ENCODE results near the gene ZNF74.
A peak's percentile ranks its signal among the peaks of the same experiment; 100 is the strongest.

Gene ZNF74

GRCh38 chr22:20422271-20423007, 28.5 kb downstream of the ZNF74 start:
- peak; percentile 75 for DNase-seq

DNA sequence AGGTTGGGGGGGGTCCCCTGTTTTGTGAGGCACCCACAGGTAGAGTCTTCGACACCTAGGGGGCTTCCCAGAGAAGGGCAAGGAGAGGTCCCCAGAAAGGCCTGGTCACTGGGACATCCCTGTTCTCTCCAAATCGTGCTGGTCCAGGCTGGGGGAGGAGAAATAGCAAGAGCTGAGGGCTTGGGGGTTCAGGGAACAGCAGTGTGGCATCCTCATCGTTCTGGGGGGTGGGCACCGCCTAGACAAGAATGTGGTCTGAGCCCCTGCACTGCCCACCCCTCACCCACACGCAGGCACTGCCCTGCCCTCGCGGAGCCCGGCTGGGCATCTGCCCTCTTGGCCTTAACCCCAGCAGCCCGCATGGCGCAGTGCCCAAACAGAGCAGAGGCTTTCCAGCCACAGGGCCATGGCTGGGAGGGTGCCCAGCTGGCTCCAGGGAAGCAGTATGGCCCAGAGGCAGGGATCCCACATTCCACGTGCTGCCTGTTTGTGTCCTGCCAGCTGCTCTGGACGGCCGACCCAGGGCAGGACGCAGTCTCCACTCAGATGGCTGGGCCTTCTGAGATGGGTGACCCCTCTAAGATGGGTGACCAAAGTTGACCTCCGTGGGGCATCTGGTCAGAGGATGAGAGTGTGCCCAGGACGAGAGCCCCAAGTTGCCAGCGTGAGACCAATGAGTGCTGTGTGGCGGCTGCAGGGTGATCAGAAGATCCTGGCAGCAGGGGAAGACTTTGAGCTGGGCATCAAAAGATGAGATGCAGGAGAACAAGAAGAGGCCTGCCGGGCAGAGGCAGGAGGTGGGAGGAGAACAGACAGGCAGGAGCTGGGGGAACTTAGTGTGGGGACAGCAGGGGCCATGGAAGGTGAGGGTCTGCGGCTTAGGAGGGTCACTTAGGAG, 29.3 kb downstream of the ZNF74 start:
- no peak for DNase-seq

DNA sequence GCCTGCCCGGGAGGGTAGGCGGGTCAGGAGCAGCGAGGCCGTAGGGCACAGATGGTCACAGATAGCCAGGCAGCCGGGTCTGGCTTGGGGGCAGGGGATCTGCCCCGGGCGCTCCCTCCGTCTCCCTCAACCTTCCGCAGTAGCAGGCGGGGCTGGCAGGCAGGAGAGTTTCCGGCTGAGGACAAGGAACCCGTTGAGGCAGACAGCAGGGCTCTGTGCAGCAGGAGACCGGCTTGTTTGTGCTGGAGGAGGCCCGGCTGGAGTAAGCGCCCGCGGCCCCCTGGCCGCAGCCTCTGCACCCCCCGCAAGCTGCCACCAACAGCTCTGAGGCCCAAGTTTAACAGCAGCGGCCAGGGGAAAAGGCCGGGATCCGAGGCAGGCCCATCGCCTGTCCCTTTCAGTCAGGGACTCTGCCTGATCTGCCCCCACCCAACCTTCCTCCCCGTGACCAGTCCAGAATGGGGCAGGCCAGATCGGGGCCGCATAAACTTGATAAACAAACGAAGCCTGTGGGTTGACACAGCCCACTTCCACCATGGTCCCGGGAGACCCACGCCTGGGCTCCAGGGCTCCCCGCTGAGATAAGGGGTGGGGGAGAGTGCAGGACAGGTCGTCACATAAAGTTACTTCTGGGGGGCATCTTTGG, 30.1 kb downstream of the ZNF74 start:
- no peak for DNase-seq

DNA sequence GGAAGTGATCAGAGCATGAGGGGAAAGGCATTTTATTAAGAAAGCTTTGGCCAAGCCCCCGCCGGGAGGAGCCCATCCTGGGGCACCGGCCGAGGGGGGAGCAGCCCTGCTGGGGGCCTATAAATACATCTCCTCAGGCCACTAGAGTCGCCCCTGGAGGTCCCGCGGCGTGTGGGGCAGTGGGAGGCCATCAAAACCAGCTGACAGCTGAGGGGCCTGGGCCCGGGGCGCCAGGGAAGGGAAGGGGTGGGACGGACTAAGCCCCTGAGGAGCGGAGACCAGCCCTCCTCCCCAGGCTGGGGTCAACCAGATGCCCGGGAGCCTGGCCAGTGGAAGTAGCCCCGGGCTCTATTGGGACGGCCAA, 30.6 kb downstream of the ZNF74 start:
- no peak for DNase-seq

DNA sequence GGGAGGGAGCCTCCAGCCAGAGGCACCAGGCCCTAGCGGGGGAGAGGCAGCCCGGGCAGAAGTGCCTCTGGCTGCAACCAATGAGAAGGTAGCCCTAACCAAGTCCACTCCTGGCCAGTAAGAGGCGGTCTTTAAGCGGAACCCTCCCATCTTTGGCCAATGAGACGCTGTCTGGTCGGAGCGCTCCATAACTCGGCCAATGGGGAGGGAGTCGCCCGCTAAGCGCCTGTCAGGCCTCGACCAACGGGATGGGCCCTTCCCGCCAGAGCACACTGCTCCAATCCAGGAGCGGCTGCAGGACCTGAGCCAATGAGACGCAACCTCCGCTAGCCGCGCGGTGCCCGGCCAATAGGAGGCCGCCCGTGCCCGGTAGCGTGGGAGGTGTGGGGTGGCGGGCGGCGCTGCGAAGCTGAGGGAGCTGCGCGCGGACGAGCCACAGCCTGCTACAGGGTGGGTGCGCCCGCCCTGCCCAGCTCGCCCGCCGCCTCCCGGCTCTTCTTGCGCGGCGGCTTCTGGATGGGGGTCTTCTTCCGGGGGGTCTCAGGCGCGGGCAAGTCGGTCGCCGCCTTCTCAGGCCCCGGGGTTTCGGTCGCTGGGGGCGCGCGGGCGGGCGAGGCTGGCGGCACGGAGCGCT, 31.1 kb downstream of the ZNF74 start:
- peak; percentile 68 for DNase-seq

DNA sequence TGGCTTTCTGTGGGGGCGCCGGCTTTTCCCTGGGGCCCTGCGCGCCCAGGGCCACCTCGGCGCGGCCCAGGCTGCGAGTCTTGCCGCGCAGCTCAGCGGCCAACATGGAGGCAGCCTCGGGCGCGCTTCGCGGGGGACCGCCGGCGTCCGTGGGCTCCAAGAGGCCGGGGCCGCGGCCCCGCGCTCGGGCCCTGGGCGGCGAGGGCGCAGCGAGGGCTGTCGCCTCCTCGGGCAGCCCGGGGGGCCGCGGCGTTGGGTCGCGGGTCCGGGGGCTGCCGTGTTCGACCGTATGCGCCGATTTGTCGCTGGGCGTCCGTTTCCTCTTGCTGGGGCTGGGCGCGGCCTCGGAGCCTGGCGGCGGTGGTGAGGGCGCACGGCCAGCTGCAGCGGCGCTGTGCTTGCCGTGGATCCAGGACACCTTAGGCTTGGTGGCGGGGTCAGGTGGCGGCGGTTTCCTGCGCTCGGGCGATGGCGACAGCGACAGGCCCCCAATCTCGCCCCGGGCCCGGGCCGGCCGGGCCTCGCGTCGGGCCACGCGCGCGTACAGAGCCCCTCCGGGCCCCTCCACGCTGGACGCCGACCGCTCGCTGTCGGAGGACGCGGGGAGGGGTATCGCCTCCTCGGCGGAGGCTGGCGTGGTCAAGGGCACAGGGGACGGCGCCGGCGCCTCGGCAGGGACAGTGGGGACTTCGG, 31.8 kb downstream of the ZNF74 start:
- DNase-seq = peak; percentile 47

- no peak for DNase-seq
Measured at GRCh38 chr22:20426259-20426615, 32.3 kb downstream of the ZNF74 start.

GRCh38 chr22:20427104-20427944, 33.4 kb downstream of the ZNF74 start:
- no peak for DNase-seq

DNA sequence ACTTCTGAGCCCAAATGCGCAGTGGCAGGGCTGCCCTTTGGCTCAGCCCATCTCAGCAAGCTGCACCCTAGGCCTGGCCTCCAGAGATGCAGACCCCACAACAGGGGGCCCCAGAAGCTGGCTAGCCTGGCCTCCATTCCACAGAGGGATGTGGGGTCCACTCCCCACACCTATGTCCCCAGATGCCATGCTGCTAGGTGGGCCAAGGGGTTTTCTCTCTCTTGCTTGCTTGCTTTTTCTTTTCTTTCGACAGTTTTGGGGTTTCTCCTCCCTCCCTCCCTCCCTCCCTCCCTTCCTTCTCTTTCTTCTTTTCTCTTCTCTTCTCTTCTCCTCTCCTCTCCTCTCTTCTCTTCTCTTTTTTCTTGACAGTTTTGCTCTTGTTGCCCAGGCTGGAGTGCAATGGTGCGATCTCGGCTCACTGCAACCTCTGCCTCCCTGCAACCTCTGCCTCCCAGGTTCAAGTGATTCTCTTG, 34.0 kb downstream of the ZNF74 start:
- no peak for DNase-seq

DNA sequence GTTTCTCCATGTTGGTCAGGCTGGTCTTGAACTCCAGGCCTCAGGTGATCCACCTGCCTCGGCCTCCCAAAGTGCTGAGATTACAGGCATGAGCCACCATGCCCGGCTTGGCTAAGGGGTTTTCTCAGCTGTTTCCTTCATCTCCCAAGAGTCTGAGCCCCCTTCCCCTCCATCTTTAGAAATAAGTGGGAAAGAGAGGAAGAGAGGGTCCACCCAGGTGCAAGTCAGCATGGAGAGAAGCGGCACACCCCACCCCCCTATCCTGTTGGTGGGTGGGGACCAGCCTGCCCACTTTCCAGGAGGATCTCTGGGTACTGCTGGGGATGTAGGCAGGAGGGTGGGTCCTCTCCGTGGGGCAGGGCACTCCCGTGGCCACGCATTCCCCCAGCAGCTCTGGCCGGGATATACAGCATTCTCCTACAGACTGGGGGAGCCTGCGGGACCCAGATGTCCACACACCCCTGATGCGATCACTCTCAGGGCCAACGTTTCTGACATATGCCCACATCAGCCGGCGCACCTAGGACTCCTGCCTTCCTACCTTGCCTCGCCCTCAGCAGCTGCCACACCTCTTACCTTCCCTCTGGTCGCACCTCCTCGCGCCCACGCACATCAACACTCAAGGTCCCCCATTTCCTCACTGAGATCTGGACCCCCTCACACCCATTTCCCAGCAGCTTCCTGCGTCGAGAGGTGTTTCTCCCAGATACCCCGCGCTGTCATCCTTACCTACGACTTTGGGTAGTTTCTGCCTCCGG, 34.7 kb downstream of the ZNF74 start:
- DNase-seq = no peak

DNA sequence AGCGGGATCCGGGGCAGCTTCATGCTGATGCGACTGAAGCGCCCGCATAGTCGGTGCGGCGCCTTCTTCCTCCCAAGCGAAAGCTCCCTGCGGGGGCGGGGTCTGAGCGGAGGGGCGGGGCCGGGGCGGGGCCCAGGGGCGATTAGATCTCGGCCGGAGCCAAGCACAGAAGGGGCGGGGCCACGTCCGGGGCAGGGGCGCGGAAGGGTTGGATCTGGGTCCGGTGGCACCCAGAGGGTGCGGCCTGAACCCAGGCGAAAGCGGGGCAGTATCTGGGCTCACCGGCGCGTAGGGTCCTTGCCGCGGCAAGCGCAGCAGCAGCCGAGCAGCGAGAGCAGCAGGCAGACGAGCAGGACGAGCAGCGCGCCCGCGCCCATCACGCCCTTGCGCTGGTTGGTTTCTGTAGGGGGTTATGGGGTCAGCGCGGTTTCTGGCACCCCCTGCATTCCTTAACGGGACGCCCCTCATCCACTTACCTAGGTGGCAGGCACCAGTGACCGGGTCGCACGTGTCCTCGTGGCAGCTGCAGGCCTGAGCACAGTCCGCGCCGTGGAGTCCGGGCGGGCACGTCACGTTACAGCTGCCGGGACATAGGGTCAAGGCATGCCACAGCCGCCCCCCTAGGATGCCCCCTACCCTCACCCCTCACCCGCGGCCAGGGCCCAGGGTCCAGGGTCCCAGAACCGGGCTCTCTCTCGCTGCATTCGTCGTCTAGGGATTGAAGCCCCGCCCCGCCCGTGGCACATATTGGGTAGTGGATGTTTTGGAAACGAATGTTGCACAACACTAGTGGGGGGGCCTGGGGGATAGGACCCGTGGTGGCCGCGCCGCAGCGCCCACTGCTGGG, 35.5 kb downstream of the ZNF74 start:
- peak; percentile 87 for DNase-seq

GRCh38 chr22:20430101-20430719, 36.3 kb downstream of the ZNF74 start:
- no peak for DNase-seq

GRCh38 chr22:20430720-20431510, 37.0 kb downstream of the ZNF74 start:
- DNase-seq = peak; percentile 92

DNA sequence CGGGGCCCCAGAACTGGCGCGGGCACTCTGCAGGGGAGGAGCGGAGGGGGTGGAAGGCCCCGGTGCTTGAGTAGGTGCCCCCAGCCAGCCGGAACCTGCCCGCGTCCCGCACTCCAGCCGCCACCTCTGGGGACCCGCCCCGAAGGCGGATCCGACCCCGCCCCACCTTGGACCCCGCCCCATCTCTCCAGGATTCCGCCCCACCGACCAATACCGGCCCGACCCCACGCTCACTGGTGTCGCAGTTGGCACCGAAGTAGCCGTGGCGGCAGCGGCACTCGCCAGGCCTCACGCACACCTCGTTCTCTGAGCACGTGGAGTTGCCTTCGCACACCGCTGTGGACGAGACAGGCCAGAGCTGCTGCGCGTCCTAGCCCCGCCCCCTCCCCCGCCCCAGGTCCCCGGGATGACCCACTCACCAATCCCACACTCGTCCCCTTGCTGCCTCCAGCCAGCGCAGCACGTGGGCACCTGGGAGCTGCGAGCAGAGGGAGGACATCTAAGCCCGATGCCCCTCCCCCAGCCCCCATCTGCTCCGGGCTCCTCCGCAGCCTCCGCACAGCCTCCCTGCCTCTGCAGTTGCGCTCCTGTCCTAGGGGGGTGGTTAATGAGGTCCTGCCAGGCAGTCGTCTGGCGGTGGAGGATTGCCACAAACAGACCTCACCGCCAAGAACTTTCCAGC, 37.7 kb downstream of the ZNF74 start:
- no peak for DNase-seq

DNA sequence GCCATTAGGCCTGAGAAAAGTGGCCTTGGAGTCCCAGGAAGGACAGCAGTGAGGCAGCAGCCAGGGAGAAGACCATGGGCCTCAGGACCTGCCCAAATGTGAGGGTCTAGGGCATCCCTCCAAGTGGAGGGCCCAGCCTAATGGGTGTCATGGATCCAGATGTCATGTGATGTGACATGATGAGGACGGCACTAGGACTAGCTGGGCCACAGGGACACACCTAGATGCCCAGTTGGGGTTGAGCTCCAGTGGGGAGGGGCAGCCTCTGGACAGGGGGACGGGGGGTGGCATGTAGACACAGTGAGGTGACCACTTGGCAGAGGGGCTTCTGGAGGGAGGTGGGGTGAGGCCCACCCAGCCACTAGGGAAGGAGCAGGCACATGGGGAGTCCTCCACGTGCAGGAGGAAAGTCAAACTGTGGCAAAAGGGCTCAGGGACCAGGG, 38.3 kb downstream of the ZNF74 start:
- DNase-seq = no peak

GRCh38 chr22:20433191-20433590, 39.2 kb downstream of the ZNF74 start:
- no peak for DNase-seq

DNA sequence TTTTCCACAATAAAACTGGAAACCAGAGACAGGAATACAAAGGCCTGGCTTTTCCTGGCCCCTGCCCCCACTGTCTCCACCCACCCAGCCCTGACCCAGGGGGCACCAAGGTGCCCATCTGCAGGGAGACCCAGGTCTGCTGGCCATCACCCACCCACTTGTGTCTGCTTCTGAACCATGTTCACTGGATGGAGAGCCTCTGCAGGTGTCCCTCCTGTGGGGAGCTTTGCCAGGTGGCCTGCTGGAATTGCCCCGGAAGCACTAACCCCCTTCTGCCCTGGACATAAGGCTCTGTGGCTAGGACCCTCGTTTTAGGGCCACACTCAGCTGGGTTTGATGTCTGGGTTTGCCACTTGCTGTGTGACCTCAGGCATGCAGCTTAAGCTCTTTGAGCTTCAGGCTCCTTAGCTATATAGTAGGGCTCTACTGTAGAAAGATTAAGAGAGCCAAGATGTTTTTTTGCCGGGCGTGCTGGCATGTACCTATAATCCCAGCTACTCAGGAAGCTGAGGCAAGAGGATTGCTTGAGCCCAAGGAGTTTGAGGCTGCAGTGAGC, 39.8 kb downstream of the ZNF74 start:
- no peak for DNase-seq
